Left lobe of liver (tissue), 2 donors: ENCODE results near the gene PPP1R1C. TPM values are rescaled to one million over a fixed set of nuclear protein-coding genes. Genes with fewer than 3 reads are reported as not detected.
A peak's percentile ranks its signal among the peaks of the same experiment; 100 is the strongest.
"Not testable (repeated sequence)": the region's sequence is repeated elsewhere in the genome, so short reads cannot be mapped to it uniquely, and the experiment has no call there.

Experiments
- ATAC-seq: fragments of 200-7000 bp; cut with Tn5 transposase; one replicate; pipeline ENCODE4 v1.9.1; 2020; ENCODE audit warnings: mild to moderate bottlenecking, moderate library complexity
- DNase-seq: peaks from one replicate; pipeline ENCODE4 v3.0.0-alpha.2; 2020; ENCODE audit warnings: low spot score
- total RNA-seq: library from RNA; stranded (reverse); gene quantifications from one replicate; pipeline ENCODE4 v1.2.1, GENCODE V29; 2021
- donor health status: DM: no; HTN: no; CAD: no; lungs with moderate emphysema.
- donor health status: DM: no; HTN: yes; CAD: no.

Gene PPP1R1C
- total RNA-seq, 1 donor from 2014 or later = 7.2 TPM

DNA sequence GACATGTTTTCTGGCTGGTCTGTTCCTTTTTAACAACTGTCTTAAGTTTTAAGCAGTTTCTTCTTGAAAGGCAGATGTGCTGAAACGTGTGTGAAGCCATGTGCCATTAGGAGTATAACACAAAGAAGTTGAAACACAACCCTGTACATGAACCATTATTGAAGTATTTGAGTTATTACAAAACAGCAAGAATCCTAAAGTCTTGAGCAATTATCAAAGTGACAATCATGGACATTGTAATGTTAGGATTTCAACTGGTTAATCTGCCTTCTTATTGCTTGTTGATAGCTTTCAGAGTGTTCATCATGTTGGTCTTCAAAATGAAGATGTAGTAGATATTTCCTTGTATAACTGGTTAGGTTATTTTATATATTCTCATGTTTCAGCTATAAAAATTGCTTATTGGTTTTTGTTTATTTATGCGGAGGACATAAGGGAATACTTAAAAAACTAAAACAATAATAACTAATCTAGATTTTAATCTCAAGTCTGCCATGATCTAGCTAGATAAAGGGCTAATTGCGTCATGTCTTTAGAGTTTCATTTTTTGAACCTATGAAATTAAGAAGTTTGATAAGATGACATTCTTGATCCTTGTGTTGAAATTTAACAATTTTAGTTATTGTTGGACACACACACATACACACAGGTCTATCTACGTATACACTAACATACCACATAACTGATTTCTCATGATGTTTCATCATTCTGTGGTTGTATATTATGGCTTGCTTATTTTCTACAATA, 21.1 kb downstream of the PPP1R1C start:
- DNase-seq = no peak
- no peak for ATAC-seq

- DNase-seq = no peak
- ATAC-seq = no peak
Measured at GRCh38 chr2:182014284-182014683, 28.6 kb downstream of the PPP1R1C start.

DNA sequence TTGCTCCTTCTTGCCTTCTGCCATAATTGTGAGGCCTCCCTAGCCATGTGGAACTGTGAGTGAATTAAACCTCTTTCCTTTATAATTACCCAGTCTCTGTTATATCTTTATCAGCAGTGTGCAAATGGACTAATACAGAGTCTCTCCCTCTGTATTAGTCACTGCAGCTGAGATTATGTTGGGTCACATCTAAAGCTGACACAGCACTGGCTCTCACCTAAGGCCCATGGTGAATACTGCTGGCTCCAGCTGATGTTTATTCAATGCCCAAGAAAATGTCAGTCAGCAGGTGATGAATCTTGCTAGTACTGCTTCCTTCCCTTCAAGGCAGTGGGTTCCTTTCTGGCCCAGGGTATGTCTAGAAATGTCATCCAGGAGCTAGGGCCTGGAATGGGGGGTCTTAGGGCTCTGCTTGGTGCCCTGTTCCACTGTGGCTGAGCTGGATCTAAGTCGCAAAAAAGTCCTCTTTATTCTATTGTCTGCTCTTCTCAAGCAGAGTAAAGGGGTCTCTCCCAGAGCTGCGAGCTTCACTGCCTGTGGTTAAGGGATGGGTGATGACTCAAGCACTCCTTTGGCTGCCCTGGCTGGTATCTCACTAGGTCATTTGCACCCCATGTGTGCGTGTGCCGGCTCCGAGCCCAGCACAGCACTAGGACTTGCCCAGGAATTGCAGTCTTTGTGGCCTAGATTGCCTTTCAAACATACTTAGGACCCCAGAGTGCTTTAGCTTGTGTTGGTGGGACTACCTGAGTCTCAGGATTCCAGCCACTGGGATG, 29.9 kb downstream of the PPP1R1C start:
- ATAC-seq (no peak), DNase-seq (no peak)

GRCh38 chr2:182018218-182018617, 32.6 kb downstream of the PPP1R1C start:
- no peak for ATAC-seq
- DNase-seq = no peak

- no peak for ATAC-seq
- no peak for DNase-seq
Measured at GRCh38 chr2:182019731-182020130, 34.1 kb downstream of the PPP1R1C start.

- ATAC-seq (no peak), DNase-seq (no peak)
Measured at GRCh38 chr2:182020286-182021070, 34.8 kb downstream of the PPP1R1C start.

- no peak for ATAC-seq
Measured at GRCh38 chr2:182023235-182023634, 37.6 kb downstream of the PPP1R1C start.

GRCh38 chr2:182030875-182031274, 45.2 kb downstream of the PPP1R1C start:
- peak; percentile 51 for DNase-seq
- ATAC-seq = not testable (repeated sequence)

More at GRCh38 chr2:182023235-182023634, 37.6 kb downstream of the PPP1R1C start:
- no peak for DNase-seq

DNA sequence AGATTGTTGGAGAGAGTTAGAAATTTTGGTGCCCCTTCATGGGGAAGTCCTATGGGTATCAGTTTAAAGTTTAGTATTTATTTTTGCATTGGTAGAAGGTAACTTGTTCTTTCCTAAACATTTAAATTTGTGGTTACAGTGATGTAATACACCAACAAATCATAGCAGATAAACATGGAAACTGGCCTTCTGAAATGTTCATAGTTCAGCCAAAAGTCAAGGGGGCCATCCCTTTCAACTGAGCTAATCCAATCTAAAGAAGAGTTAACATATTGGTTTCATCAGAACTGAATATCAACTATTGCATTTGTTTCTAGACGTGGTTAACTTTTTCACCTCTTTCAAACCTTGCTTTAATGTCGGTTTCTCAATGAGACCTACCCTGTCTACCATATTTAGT, 46.3 kb downstream of the PPP1R1C start:
- DNase-seq (no peak), ATAC-seq (no peak)

DNA sequence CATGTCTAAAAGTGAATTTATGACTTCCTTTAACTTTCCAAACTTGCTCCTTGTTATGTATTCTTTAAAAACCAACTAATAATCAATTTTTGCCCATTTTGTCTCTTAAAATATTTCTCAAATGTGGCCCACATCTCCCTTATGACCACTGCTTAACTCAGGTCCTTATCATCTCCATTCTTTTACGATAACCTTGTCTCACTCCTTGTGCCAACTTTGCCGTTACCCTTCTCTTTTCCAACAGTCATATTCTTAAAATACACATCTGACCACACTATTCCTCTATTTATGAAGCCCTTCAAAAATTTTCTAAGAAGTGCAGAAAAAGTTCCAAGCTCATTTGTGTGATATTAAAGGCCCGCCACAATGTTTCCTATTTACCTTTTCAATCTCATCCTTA, 47.8 kb downstream of the PPP1R1C start:
- DNase-seq = no peak
- ATAC-seq = no peak

GRCh38 chr2:182038576-182038975, 52.9 kb downstream of the PPP1R1C start:
- DNase-seq = no peak
- no peak for ATAC-seq

GRCh38 chr2:182043021-182043420, 57.4 kb downstream of the PPP1R1C start:
- ATAC-seq (no peak), DNase-seq (no peak)

DNA sequence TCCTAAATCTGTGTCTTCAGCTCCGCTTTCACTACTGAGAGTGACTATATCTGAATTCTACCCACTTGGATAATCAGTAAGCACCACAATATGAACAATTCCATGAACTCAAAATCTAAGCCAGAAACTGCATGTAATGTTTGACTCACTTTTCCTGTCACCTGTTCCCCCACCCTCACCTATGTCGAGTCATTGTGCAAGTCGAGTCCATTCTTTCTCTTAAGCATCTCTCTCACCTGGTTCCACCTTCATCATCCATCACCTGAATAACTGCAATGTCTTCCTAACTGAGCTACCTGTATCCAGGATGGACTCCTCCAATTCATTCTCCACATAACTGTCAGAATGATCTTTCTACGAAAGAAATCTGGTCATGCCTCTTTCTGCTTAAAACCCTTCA, 58.2 kb downstream of the PPP1R1C start:
- DNase-seq = no peak
- no peak for ATAC-seq

DNA sequence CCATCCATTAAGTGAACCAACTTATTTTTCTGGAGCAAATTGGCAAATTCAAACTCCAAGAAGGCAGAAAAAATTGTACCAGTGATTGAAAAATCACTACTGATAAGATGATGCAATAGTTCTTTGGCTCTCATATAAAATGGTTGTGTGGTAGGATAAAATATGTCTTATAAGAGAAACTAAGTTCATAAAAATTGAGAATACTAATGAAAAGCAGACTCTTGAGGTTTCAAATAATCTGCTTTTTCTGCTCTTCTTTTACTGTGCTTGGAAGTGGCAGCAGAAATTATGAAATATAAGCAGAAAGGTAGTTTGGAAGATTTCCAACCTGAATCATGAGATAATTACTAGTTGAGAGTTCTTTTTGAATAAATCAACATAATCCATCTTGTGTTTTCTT, 61.9 kb downstream of the PPP1R1C start:
- DNase-seq (no peak), ATAC-seq (no peak)

DNA sequence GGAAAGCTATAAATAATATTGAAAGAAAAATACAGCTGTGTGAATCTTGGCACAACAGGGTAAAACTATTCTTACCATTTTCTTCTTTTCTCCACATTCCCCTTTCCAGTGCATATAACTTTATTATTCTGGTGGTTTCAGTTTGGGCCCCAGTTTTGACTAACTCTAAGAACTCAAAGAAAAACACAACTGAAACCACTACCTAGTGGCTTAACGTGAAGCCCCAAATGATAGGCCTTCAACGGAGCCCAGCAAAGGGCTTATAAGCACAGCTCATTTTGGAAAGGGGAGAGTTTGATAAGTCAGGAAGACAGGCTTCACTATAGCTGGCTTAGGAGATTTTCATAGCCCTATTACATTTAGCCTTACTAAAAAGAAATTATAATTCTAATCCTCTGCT, 62.4 kb downstream of the PPP1R1C start:
- no peak for ATAC-seq
- no peak for DNase-seq

DNA sequence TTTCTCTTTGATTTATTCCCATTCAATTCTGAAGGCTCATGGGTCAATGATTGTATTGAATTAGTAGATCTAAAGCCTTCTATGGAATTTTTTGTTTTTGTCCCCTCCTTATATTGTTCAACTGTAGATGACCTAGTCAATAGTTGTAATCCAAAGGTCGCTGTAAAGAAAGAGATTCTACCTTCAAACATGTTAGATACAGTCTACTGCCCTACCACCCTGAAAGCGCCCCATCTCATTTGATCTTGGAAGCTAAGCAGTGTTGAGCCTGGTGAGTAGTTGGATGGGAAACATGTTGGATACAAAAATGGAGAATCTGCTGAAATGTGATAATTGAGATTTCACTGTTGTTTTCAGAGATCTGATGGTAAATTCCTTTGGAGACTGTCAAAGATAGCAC, 63.0 kb downstream of the PPP1R1C start:
- ATAC-seq (no peak), DNase-seq (no peak)

DNA sequence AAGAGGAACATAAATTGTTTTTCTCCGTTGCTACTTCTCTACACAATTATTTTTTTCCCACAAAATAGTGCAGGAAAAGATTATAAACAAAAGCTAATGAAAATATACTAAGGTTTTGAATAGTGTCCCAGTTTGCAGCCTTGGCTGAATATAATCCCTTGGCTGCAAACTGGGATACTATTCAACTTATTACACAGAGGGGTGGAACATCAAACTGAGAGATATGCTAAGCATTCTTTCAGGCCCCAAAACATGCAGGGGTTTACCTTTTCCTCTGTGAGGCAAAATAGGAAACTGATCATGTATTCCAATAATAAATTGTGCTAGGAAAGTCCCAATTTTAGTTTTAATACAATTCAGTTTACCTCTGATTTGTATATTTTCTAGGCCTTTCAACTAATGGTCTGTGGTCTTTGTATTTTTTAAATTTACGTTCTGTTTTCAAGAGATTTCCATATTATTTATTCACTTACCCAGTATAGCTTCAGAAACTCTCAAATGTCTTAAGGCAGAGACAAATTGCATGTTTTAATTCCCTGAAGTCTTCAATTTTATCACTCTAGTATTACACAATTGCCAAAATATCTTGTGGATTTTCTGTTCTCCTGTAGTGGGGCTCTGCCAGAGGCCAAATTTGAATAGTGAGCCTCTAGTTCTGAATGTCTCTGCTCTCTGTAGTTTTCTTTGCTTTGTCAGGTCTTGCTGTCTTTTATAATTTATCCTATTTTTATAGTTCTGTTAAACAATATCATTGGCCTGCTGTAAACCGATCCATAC, 63.9 kb downstream of the PPP1R1C start:
- ATAC-seq (peak; percentile 41), DNase-seq (no peak)

DNA sequence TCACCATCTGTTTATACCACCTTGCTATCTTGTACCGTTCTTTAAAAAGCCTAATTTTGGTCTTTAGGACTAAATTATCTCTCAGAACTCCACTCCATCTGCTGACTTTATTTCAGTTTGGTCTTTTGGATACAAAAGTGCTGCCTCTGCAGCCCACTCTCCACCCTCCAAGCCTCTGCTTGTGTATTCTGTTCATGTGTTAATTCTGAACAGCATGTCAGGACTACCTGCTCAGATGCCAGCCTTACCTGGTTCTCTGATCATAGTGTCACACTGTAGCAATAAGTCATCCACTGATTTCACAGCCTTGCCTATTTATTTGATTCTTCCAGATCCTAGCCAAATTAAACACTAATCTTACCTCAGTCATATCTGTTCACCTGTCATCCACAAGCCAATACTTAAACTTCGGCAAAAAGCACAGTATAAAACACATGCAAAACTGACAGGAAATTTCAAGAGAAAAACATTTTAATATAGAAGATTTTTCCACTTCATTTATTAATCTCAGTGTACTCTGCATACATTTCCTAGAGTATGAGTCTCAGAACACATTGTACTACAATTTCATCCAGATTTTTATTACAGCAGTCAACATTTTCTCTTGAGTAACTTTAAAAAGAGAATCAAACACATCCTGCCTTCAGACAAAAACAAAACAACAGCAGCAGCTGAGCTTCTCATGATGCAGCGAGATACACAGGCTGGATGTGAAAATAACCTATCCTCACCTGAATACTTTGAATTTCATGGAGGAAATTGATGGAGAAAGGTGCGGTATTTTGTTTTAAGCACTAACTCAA, 64.9 kb downstream of the PPP1R1C start:
- DNase-seq (no peak), ATAC-seq (peak; percentile 97)

- ATAC-seq (no peak), DNase-seq (no peak)
Measured at GRCh38 chr2:182055993-182056392, 70.3 kb downstream of the PPP1R1C start.

- ATAC-seq (no peak), DNase-seq (no peak)
Measured at GRCh38 chr2:182057002-182057401, 71.3 kb downstream of the PPP1R1C start.
